NCI-H2196 treated with DMSO at 0.1 percent for 48 hours (cell line): Measurements from ENCODE around the gene KIRREL3.

Source experiments
- DNase-seq: peaks from one replicate; lab custom pipeline; 2025; ENCODE audit not compliant: unreplicated experiment; lab: John Stamatoyannopoulos, UW

The KIRREL3 gene

GRCh38 chr11:126431401-126432064 lies 569.0 kb downstream of the KIRREL3 start:
- DNase-seq: no peak

GRCh38 chr11:126430581-126431335 lies 569.8 kb downstream of the KIRREL3 start:
- no peak for DNase-seq

- DNase-seq: peak; percentile 10
These were observed 573.5 kb downstream of the KIRREL3 start for GRCh38 chr11:126426820-126427749.

- no peak for DNase-seq
These were observed 574.5 kb downstream of the KIRREL3 start for GRCh38 chr11:126426106-126426505.

GRCh38 chr11:126424471-126425039 lies 576.0 kb downstream of the KIRREL3 start:
- no peak for DNase-seq

- DNase-seq: no peak
These were observed 576.8 kb downstream of the KIRREL3 start for GRCh38 chr11:126423743-126424142.

- DNase-seq: no peak
These were observed 577.4 kb downstream of the KIRREL3 start for GRCh38 chr11:126423154-126423553.

- no peak for DNase-seq
These were observed 578.1 kb downstream of the KIRREL3 start for GRCh38 chr11:126422446-126422845.

GRCh38 chr11:126421271-126421671 lies 579.3 kb downstream of the KIRREL3 start:
- DNase-seq: no peak

- no peak for DNase-seq
These were observed 579.8 kb downstream of the KIRREL3 start for GRCh38 chr11:126420698-126421256.

GRCh38 chr11:126419801-126420697 lies 580.5 kb downstream of the KIRREL3 start:
- DNase-seq: no peak

- no peak for DNase-seq
These were observed 581.7 kb downstream of the KIRREL3 start for GRCh38 chr11:126418887-126419286.

GRCh38 chr11:126417091-126417862 lies 583.3 kb downstream of the KIRREL3 start:
- DNase-seq: no peak

- DNase-seq: no peak
These were observed 584.0 kb downstream of the KIRREL3 start for GRCh38 chr11:126416542-126417090.

- no peak for DNase-seq
These were observed 584.7 kb downstream of the KIRREL3 start for GRCh38 chr11:126415669-126416420.

GRCh38 chr11:126415128-126415527 lies 585.4 kb downstream of the KIRREL3 start:
- no peak for DNase-seq

GRCh38 chr11:126414615-126415014 lies 586.0 kb downstream of the KIRREL3 start:
- no peak for DNase-seq

- DNase-seq: no peak
These were observed 586.6 kb downstream of the KIRREL3 start for GRCh38 chr11:126413843-126414405.
